ENCODE data around the gene ZFPM1. TPM values are rescaled to one million over a fixed set of nuclear protein-coding genes. Genes with fewer than 3 reads are reported as not detected.

The ZFPM1 gene
- total RNA-seq, 2 donors from 2014 or later: 18.1 to 21.5 TPM

DNA sequence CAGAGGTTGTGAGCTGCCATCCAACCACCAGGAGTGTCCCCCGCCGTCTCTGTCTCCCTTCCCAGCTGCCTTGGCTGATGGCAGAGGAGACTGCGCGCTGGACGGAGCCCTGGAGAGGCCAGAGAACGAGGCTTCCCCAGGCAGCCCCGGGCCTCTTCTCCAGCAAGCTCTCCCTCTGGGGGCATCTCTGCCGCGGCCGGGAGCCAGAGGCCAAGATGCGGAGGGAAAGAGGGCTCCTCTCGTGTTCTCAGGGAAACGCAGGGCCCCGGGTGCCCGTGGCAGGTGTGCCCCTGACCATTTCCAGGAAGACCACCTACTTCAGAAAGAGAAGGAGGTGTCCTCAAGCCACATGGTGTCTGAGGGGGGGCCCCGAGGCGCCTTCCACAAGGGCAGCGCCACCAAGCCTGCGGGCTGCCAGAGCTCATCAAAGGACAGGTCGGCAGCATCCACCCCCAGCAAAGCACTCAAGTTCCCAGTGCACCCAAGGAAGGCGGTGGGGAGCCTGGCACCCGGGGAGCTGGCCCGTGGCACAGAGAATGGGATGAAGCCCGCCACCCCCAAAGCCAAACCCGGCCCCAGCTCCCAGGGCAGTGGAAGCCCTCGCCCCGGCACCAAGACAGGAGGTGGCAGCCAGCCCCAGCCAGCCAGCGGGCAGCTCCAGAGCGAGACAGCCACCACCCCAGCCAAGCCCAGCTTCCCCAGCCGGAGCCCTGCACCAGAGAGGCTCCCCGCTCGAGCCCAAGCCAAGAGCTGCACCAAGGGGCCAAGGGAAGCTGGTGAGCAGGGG lies 14.8 kb upstream of the ZFPM1 start:
- no peak for DNase-seq
- Histone ChIP-seq H3K9ac (ENCODE audit: extremely low read depth, low read length, poor library complexity, severe bottlenecking) (no peak overlapping the region), H3K36me3 (ENCODE audit: control insufficient read depth, insufficient read depth, low read length) (no peaks in the 10 kb centered on the region), H3K9me3 (ENCODE audit: control insufficient read depth, low read length) (no peaks in the 10 kb centered on the region), H3K4me3 (ENCODE audit: low read length) (no peak overlapping the region), H3K4me1 (ENCODE audit: control insufficient read depth, insufficient read depth, low read length) (no peaks in the 10 kb centered on the region), H3K27me3 (ENCODE audit: control insufficient read depth, insufficient read depth, low read length, poor library complexity, severe bottlenecking) (no peaks in the 10 kb centered on the region), H3K27ac (ENCODE audit: low read depth, low read length) (no peak overlapping the region)
- peaks cover 2% of the 10 kb centered on the region for H3K27me3 Mint-ChIP-seq (ENCODE audit: insufficient read depth)
- H3K36me3 Mint-ChIP-seq (ENCODE audit: low read depth): no peaks in the 10 kb centered on the region
- no peaks in the 10 kb centered on the region for H3K4me1 Mint-ChIP-seq
- H3K9me3 Mint-ChIP-seq: no peaks in the 10 kb centered on the region
- no peak overlapping the region for H3K4me3 Mint-ChIP-seq
- H3K27ac Mint-ChIP-seq: no peak overlapping the region
- TF ChIP-seq CTCF (conservative IDR thresholded peaks at IDR 0.05): no peak
- 87 to 92% methylated on average over 12 to 32 of the region's 32 CpGs for WGBS, 2 experiments (ENCODE audit: insufficient coverage in 1 of 2, insufficient read length in 1 of 2)

DNA sequence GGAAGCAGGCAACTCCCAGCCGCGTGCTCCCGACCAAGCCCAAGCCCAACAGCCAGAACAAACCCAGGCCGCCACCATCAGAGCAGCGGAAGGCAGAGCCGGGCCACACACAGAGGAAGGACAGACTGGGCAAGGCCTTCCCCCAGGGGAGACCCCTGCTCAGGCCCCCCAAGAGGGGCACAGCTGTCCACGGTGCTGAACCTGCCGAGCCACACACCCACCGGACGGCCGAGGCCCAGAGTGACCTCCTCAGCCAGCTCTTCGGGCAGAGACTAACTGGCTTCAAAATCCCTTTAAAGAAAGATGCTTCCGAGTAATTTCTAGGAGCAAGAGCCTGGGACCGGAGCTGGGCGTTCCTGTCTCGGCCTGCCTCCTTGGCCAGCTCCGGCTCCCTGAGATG lies 14.1 kb upstream of the ZFPM1 start:
- Histone ChIP-seq H3K9me3 (ENCODE audit: control insufficient read depth, low read length) (no peaks in the 10 kb centered on the region), H3K27ac (ENCODE audit: low read depth, low read length) (no peak overlapping the region), H3K9ac (ENCODE audit: extremely low read depth, low read length, poor library complexity, severe bottlenecking) (no peak overlapping the region), H3K4me1 (ENCODE audit: control insufficient read depth, insufficient read depth, low read length) (no peaks in the 10 kb centered on the region), H3K36me3 (ENCODE audit: control insufficient read depth, insufficient read depth, low read length) (no peaks in the 10 kb centered on the region), H3K4me3 (ENCODE audit: low read length) (no peak overlapping the region), H3K27me3 (ENCODE audit: control insufficient read depth, insufficient read depth, low read length, poor library complexity, severe bottlenecking) (no peaks in the 10 kb centered on the region)
- DNase-seq: no peak
- no peak overlapping the region for H3K4me3 Mint-ChIP-seq
- H3K9me3 Mint-ChIP-seq: no peaks in the 10 kb centered on the region
- H3K27me3 Mint-ChIP-seq (ENCODE audit: insufficient read depth): peaks cover 2% of the 10 kb centered on the region
- 84 to 86% methylated on average over 9 to 17 of the region's 17 CpGs for WGBS, 2 experiments (ENCODE audit: insufficient coverage in 1 of 2, insufficient read length in 1 of 2)
- no peaks in the 10 kb centered on the region for H3K36me3 Mint-ChIP-seq (ENCODE audit: low read depth)
- no peak for TF ChIP-seq CTCF (conservative IDR thresholded peaks at IDR 0.05)
- H3K4me1 Mint-ChIP-seq: no peaks in the 10 kb centered on the region
- H3K27ac Mint-ChIP-seq: no peak overlapping the region

DNA sequence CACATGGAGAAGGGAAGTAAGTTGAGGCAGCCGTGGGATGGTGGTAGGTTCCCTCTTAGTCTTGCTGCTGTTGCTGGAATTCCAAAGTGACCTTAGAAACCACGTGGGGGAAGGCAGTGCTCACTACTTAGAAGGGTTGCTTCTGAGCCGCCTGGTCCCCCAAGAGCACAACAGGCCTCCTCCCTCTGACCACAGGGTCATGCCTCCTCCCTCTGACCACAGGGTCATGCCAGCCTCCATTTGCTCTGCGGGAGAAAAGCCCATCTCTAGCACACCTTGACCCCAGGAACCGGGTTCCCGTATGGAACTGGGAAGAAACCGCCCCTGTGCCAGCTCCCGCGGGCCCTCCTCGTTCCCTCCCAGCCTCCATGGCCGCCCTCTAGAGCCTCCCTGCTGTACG lies 13.4 kb upstream of the ZFPM1 start:
- H3K27ac ChIP-seq (ENCODE audit: low read depth, low read length): no peak overlapping the region
- no peak overlapping the region for H3K9ac ChIP-seq (ENCODE audit: extremely low read depth, low read length, poor library complexity, severe bottlenecking)
- H3K27ac Mint-ChIP-seq: no peak overlapping the region
- DNase-seq: no peak
- no peaks in the 10 kb centered on the region for H3K27me3 ChIP-seq (ENCODE audit: control insufficient read depth, insufficient read depth, low read length, poor library complexity, severe bottlenecking)
- H3K4me3 Mint-ChIP-seq: no peak overlapping the region
- H3K4me3 ChIP-seq (ENCODE audit: low read length): no peak overlapping the region
- H3K36me3 Mint-ChIP-seq (ENCODE audit: low read depth): no peaks in the 10 kb centered on the region
- H3K9me3 ChIP-seq (ENCODE audit: control insufficient read depth, low read length): no peaks in the 10 kb centered on the region
- no peaks in the 10 kb centered on the region for H3K36me3 ChIP-seq (ENCODE audit: control insufficient read depth, insufficient read depth, low read length)
- peaks cover 2% of the 10 kb centered on the region for H3K27me3 Mint-ChIP-seq (ENCODE audit: insufficient read depth)
- no peaks in the 10 kb centered on the region for H3K4me1 ChIP-seq (ENCODE audit: control insufficient read depth, insufficient read depth, low read length)
- no peaks in the 10 kb centered on the region for H3K9me3 Mint-ChIP-seq
- TF ChIP-seq CTCF (conservative IDR thresholded peaks at IDR 0.05): no peak
- 90 to 98% methylated on average over 8 to 12 of the region's 12 CpGs for WGBS, 2 experiments (ENCODE audit: insufficient coverage in 1 of 2, insufficient read length in 1 of 2)
- H3K4me1 Mint-ChIP-seq: no peaks in the 10 kb centered on the region
